Osteoblast (primary cell): ENCODE measurements around the gene NOS2. TPM values are rescaled to one million over a fixed set of nuclear protein-coding genes. Genes with fewer than 3 reads are reported as not detected.
"Not testable (repeated sequence)": the region's sequence is repeated elsewhere in the genome, so short reads cannot be mapped to it uniquely, and the experiment has no call there.

Experiments
- DNase-seq: peaks from one replicate; pipeline ENCODE4 v3.0.0; 2011; ENCODE audit warnings: low spot score, mixed read lengths; ENCODE audit not compliant: insufficient read length; ENCODE audit errors: missing footprints
- H2AFZ ChIP-seq: 2 replicates; pipeline ENCODE4 v1.6.0; 2011; ENCODE audit warnings: mild to moderate bottlenecking, low read length
- H3K27ac ChIP-seq: 2 replicates; pipeline ENCODE4 v1.5.1; 2011; ENCODE audit warnings: mild to moderate bottlenecking, low read depth, low read length, moderate library complexity
- H3K27me3 ChIP-seq: 2 replicates; pipeline ENCODE4 v1.6.0; 2012; ENCODE audit warnings: mild to moderate bottlenecking, control low read depth, inconsistent platforms, low read length, moderate library complexity; ENCODE audit not compliant: insufficient read depth
- H3K36me3 ChIP-seq: 2 replicates; pipeline ENCODE4 v1.5.1; 2011; ENCODE audit warnings: mild to moderate bottlenecking, low read length, control low read depth, moderate library complexity; ENCODE audit not compliant: insufficient read depth
- H3K4me1 ChIP-seq: 2 replicates; pipeline ENCODE4 v1.5.1; 2011; ENCODE audit warnings: mild to moderate bottlenecking, low read length, control low read depth, moderate library complexity; ENCODE audit not compliant: insufficient read depth
- H3K4me2 ChIP-seq: 2 replicates; pipeline ENCODE4 v1.6.0; 2011; ENCODE audit warnings: mild to moderate bottlenecking, low read length; ENCODE audit not compliant: insufficient read depth
- H3K4me3 ChIP-seq: fragments of 200-600 bp; sonication (generic); 3 replicates; pipeline ENCODE4 v1.5.1; 2012; ENCODE audit warnings: mild to moderate bottlenecking, low read length, inconsistent platforms; ENCODE audit not compliant: insufficient read depth
- H3K79me2 ChIP-seq: 2 replicates; pipeline ENCODE4 v1.6.0; 2012; ENCODE audit warnings: mild to moderate bottlenecking, low read length, control low read depth, inconsistent platforms; ENCODE audit not compliant: insufficient read depth
- H3K9me3 ChIP-seq: 2 replicates; pipeline ENCODE4 v1.5.1; 2011; ENCODE audit warnings: low read depth, low read length, control low read depth
- H4K20me1 ChIP-seq: 2 replicates; pipeline ENCODE4 v1.6.0; 2012; ENCODE audit warnings: mild to moderate bottlenecking, low read length, control low read depth; ENCODE audit not compliant: insufficient read depth
- CTCF ChIP-seq: IDR thresholded peaks from 2 replicates; pipeline ENCODE4 v1.5.1; 2011; ENCODE audit warnings: mild to moderate bottlenecking, low read depth, low read length, moderate library complexity; ENCODE audit errors: extremely low read depth
- total RNA-seq: library from RNA; depleted of rRNA; stranded (reverse); fragments of >200 nt; gene quantifications from 2 replicates; pipeline ENCODE4 v1.2.3, GENCODE V29; 2012

Gene NOS2
- total RNA-seq, 1 donor, result not detected

DNA sequence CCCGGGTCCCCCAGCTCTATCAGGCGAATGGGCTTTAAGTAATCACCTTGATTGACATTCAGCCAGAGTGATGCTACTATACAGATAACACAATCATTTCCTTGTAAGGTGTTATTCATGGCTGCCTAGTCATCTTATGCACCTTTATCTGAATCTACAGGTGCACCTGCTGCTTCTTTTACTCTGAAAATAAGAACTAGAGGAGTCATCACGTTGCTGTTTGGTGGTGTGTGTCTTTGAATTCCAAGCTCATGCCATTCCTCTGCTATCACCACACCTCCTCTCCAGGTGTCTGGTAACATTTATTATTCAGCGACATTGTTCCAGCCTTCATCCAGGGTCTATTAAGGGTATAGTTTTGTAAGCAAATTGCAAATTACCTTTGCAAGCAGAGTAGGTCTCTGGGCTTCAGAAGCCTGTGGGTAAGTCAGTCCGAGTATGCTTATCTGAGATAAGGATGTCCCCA, 51.9 kb downstream of the NOS2 start:
- TF ChIP-seq CTCF, result no peak
- H3K4me3 ChIP-seq, result no peak overlapping the region
- H3K4me2 ChIP-seq, result no peak overlapping the region
- H3K27me3 ChIP-seq, result no peaks in the 10 kb centered on the region
- no peak for DNase-seq
- no peaks in the 10 kb centered on the region for H3K79me2 ChIP-seq
- H3K9me3 ChIP-seq, result no peaks in the 10 kb centered on the region
- no peaks in the 10 kb centered on the region for H4K20me1 ChIP-seq
- H3K4me1 ChIP-seq, result no peaks in the 10 kb centered on the region
- H2AFZ ChIP-seq, result no peak overlapping the region
- no peaks in the 10 kb centered on the region for H3K36me3 ChIP-seq
- H3K27ac ChIP-seq, result no peak overlapping the region

DNA sequence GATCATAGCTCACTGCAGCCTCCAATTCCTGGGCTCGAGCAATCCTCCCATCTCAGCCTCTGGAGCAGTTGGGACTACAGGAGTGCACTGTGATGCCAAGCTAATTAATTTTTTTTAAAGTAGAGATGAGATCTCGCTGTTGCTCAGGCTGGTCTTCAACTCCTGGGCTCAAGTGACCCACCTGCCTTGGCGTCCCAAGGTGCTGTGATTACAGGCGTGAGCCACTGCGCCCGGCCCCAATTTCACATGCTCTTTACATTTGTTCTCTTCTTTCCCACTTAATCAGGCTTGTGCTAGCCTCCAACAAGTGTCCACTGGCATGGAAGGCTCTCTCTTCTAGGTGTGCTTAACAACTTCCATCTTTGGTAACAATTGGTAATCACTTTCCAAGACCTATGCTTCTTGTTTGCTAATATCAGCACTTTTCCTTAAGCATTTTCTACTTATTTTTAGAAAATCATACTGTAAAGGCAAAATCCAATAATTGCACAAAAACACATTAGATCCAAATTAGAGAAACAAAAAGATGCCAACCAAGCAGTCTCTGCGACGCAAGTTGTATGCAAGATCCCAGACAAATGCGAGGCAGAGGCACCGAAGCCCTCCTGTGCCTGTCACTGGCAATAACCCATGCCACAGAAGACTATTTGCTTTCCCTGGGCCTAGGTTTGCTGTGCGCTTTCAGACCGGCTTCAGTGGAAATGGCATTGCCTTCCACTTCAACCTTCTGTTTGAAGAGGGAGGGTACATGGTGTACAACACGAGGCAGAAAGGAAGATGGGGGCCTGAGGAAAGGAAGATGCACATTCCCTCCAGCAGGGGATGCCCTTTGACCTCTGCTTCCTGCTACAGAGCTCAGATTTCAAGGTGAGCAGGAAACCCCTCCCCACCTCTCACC, 52.6 kb downstream of the NOS2 start:
- no peaks in the 10 kb centered on the region for H3K27me3 ChIP-seq
- no peaks in the 10 kb centered on the region for H3K79me2 ChIP-seq
- no peaks in the 10 kb centered on the region for H3K36me3 ChIP-seq
- H3K4me2 ChIP-seq, result no peak overlapping the region
- no peak overlapping the region for H2AFZ ChIP-seq
- no peaks in the 10 kb centered on the region for H4K20me1 ChIP-seq
- DNase-seq, result peak; percentile 76
- H3K4me3 ChIP-seq, result no peak overlapping the region
- H3K27ac ChIP-seq, result no peak overlapping the region
- peak; percentile 19 for TF ChIP-seq CTCF
- no peaks in the 10 kb centered on the region for H3K9me3 ChIP-seq
- H3K4me1 ChIP-seq, result no peaks in the 10 kb centered on the region

DNA sequence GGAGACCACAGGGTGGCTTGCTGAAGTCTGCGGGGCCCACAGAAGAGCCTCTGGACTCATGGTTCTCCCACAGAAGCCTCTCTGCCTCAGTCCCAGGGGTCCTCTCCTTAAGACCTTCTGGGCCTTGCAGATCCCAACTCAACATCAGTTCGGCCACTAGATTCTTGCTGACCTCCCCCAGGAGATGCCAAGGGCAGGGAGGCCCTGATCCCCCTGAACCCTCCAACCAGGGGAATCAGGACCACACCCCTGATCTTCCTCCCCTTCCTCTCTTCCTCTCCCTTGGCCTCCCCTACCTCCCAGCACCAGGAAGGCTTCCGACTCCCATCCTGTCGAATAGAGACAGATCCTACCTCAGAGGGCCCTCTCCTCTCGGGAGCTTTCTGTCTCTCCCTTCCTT, 53.4 kb downstream of the NOS2 start:
- H3K4me2 ChIP-seq, result no peak overlapping the region
- no peaks in the 10 kb centered on the region for H3K4me1 ChIP-seq
- H3K27ac ChIP-seq, result no peak overlapping the region
- TF ChIP-seq CTCF, result no peak
- H4K20me1 ChIP-seq, result no peaks in the 10 kb centered on the region
- no peak overlapping the region for H3K4me3 ChIP-seq
- H3K79me2 ChIP-seq, result no peaks in the 10 kb centered on the region
- no peaks in the 10 kb centered on the region for H3K27me3 ChIP-seq
- H3K36me3 ChIP-seq, result no peaks in the 10 kb centered on the region
- H3K9me3 ChIP-seq, result no peaks in the 10 kb centered on the region
- H2AFZ ChIP-seq, result no peak overlapping the region
- no peak for DNase-seq

GRCh38 chr17:27746320-27746719, 54.0 kb downstream of the NOS2 start:
- not testable (repeated sequence) for H3K9me3 ChIP-seq, H3K4me2 ChIP-seq, H3K79me2 ChIP-seq, H3K4me3 ChIP-seq, H3K36me3 ChIP-seq, DNase-seq, H4K20me1 ChIP-seq, H3K27ac ChIP-seq, H3K27me3 ChIP-seq, H3K4me1 ChIP-seq, H2AFZ ChIP-seq

- H4K20me1 ChIP-seq, H3K27ac ChIP-seq, H3K79me2 ChIP-seq, H3K4me1 ChIP-seq, H2AFZ ChIP-seq, H3K4me2 ChIP-seq, H3K9me3 ChIP-seq, DNase-seq, H3K4me3 ChIP-seq, H3K27me3 ChIP-seq, H3K36me3 ChIP-seq: not testable (repeated sequence)
Measured at GRCh38 chr17:27745207-27745830, 55.0 kb downstream of the NOS2 start.
